ENCODE results near the gene MRPL53. TPM values are rescaled to one million over a fixed set of nuclear protein-coding genes. Genes with fewer than 3 reads are reported as not detected.

Gene MRPL53
- total and polyA plus RNA-seq, 2 of the 13 experiments (the other 11 are each of a cell fraction or from before 2014, with no cell fraction given), result 34.3 to 51.9 TPM

GRCh38 chr2:74512744-74513604, 40.5 kb upstream of the MRPL53 start (continued):
- no peak for TF ChIP-seq FUBP1 (CRISPR knock-in tag; IDR thresholded peaks at IDR 0.05; ENCODE audit: borderline replicate concordance)
- TF ChIP-seq ZFP62 (CRISPR knock-in tag; IDR thresholded peaks at IDR 0.05), result no peak
- TF ChIP-seq MYNN (CRISPR knock-in tag; IDR thresholded peaks at IDR 0.05; ENCODE audit: low read depth), result no peak
- no peak for TF ChIP-seq NFRKB (IDR thresholded peaks at IDR 0.05)
- 0 out of 2 replicates have a peak, but pooled peaks have one; percentile 8 for TF ChIP-seq ZNF431 (CRISPR knock-in tag; IDR thresholded peaks at IDR 0.05; ENCODE audit: borderline replicate concordance, low read depth)
- TF ChIP-seq CREB1 (IDR thresholded peaks at IDR 0.05), result no peak
- no peak for TF ChIP-seq CREB1 (CRISPR knock-in tag; IDR thresholded peaks at IDR 0.05)
- TF ChIP-seq ZNF430 (CRISPR knock-in tag; IDR thresholded peaks at IDR 0.05), result no peak
- TF ChIP-seq SNAPC2 (CRISPR knock-in tag; IDR thresholded peaks at IDR 0.05), result 0 out of 2 replicates have a peak, but pooled peaks have one; percentile 37
- no peak; the same call in 1 of the 2 replicates for TF ChIP-seq CHD4 (IDR thresholded peaks at IDR 0.05; ENCODE audit: borderline replicate concordance, low read length)
- no peak for TF ChIP-seq ZBTB34 (CRISPR knock-in tag; IDR thresholded peaks at IDR 0.05)
- no peak for TF ChIP-seq ZNF800 (CRISPR knock-in tag; IDR thresholded peaks at IDR 0.05)
- TF ChIP-seq ZBTB2 (CRISPR knock-in tag; IDR thresholded peaks at IDR 0.05; ENCODE audit: low read depth), result no peak; the same call in 1 of the 2 replicates
- peak; percentile 99 for TF ChIP-seq AKAP8 (CRISPR knock-in tag; IDR thresholded peaks at IDR 0.05)
- TF ChIP-seq BATF2 (CRISPR knock-in tag; IDR thresholded peaks at IDR 0.05), result no peak
- TF ChIP-seq CENPBD1 (CRISPR knock-in tag; IDR thresholded peaks at IDR 0.05; ENCODE audit: borderline replicate concordance, low read depth), result no peak
- no peak for TF ChIP-seq ZNF30 (CRISPR knock-in tag; IDR thresholded peaks at IDR 0.05)
- peak; percentile 40 for TF ChIP-seq ZEB1 (IDR thresholded peaks at IDR 0.05; ENCODE audit: insufficient replicate concordance, low read depth)
- TF ChIP-seq ZNF792 (CRISPR knock-in tag; IDR thresholded peaks at IDR 0.05), result no peak
- no peak for TF ChIP-seq SNAI1 (CRISPR knock-in tag; IDR thresholded peaks at IDR 0.05; ENCODE audit: borderline replicate concordance)
- TF ChIP-seq NFKB2 (CRISPR knock-in tag; IDR thresholded peaks at IDR 0.05; ENCODE audit: borderline replicate concordance), result no peak
- no peak for TF ChIP-seq ZNF678 (CRISPR knock-in tag; IDR thresholded peaks at IDR 0.05)

All from HepG2 (cell line).